Measurements from ENCODE around the gene PRXL2B. TPM values are rescaled to one million over a fixed set of nuclear protein-coding genes. Genes with fewer than 3 reads are reported as not detected.
A peak's percentile ranks its signal among the peaks of the same experiment; 100 is the strongest.
"Not testable (repeated sequence)": the region's sequence is repeated elsewhere in the genome, so short reads cannot be mapped to it uniquely, and the experiment has no call there.

Gene PRXL2B
- total RNA-seq, 1 donor from 2014 or later, result 26.3 TPM

DNA sequence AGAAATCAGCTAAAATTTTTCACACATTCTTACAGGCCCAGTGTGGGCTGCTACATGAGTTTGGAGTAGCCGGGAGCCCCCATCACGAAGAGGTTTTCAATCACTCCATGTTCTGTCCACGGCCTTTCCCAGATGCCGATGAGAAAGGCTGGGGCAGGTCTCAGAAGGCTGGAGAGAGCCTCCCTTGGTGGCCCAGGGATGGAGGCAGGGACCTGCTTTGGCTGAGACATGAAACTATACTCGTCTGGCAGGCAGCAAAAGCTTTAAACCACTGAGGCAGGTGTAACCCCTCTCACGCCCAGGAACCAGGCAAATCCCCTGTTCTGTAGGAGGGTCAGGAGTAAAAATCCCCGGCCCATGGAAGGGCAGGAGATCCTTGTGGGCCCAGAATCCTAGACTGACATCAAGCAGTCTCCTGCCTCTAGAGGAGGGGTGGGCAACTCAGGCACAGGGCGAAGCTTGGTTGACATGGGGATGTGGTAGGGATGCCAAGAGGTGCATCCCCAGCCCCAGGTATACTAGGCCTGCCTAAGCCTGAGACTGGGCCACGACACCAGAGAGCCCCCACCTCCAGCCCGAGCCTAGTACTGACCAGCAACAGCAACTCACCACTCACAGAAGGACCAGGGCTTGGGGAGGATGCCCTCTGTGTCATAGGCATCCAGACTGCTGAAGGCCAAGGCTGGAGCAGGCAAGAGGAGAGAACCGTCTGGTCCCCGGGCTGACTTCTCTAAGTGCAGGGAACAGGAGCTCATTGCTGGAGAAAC is 37.2 kb downstream of the PRXL2B start:
- Histone ChIP-seq H3K4me3 (no peak overlapping the region), H3K27ac (no peak overlapping the region), H3K36me3 (no peaks in the 10 kb centered on the region), H3K4me1 (no peaks in the 10 kb centered on the region), H3K9me3 (no peaks in the 10 kb centered on the region), H3K27me3 (ENCODE audit: low read depth) (peaks cover 28% of the 10 kb centered on the region)
- peak; percentile 30 for DNase-seq
- ATAC-seq, result peak in 1 of 2 donors; percentile 13
- TF ChIP-seq, protein P1, sequence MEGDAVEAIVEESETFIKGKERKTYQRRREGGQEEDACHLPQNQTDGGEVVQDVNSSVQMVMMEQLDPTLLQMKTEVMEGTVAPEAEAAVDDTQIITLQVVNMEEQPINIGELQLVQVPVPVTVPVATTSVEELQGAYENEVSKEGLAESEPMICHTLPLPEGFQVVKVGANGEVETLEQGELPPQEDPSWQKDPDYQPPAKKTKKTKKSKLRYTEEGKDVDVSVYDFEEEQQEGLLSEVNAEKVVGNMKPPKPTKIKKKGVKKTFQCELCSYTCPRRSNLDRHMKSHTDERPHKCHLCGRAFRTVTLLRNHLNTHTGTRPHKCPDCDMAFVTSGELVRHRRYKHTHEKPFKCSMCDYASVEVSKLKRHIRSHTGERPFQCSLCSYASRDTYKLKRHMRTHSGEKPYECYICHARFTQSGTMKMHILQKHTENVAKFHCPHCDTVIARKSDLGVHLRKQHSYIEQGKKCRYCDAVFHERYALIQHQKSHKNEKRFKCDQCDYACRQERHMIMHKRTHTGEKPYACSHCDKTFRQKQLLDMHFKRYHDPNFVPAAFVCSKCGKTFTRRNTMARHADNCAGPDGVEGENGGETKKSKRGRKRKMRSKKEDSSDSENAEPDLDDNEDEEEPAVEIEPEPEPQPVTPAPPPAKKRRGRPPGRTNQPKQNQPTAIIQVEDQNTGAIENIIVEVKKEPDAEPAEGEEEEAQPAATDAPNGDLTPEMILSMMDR (IDR thresholded peaks at IDR 0.05), result no peak
- intact Hi-C loops (cut with DNase I), result no loop called here

DNA sequence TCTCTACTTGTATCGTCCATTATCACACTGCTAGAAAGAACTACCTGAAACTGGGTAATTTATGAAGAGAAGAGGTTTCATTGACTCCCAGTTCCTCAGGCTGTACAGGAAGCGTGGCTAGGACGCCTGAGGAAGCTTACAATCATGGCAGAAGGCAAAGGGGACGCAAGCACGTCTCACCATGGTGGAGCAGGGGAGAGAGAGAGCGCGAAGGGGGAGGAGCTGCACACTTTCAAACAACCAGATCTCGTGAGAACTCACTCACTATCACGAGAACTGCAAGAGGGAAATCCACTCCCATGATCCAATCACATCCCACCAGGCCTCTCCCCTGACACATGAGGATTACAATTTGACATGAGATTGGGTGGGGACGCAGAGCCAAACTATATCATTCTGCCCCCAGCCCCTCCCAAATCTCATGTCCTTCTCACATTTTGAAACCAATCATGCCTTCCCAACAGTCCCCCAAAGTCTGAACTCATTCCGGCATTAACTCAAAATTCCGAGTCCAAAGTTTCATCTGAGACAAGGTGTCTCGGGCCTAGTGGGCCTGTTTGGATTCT is 38.2 kb downstream of the PRXL2B start:
- no peaks in the 10 kb centered on the region for H3K9me3 ChIP-seq
- ATAC-seq (no peak), DNase-seq (no peak)
- no peak overlapping the region for H3K4me3 ChIP-seq
- peaks cover 38% of the 10 kb centered on the region for H3K27me3 ChIP-seq (ENCODE audit: low read depth)
- TF ChIP-seq, protein P1 (IDR thresholded peaks at IDR 0.05), result no peak
- H3K36me3 ChIP-seq, result no peaks in the 10 kb centered on the region
- H3K4me1 ChIP-seq, result no peaks in the 10 kb centered on the region
- intact Hi-C loops (cut with DNase I), result no loop called here
- no peak overlapping the region for H3K27ac ChIP-seq

DNA sequence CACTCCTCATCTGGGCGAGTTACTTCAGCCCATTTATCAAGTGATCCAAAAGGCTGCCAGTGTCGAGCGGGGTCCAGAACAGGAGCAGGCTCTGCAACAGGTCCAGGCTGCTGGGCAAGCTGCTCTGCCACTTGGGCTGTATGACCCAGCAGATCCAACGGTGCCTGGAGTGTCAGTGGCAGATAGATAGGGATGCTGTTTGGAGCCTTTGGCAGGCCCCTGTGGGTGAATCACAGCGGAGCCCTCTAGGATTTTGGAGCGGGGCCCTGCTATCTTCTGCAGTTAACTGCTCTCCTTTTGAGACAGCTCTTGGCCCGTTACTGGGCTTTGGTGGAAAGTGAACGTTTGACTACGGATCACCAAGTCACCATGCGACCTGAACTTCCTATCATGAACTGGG is 38.7 kb downstream of the PRXL2B start:
- no peak overlapping the region for H3K27ac ChIP-seq
- intact Hi-C loops (cut with DNase I), result no loop called here
- TF ChIP-seq, protein P1 (IDR thresholded peaks at IDR 0.05), result no peak
- ATAC-seq, result no peak
- no peak for DNase-seq
- no peak overlapping the region for H3K4me3 ChIP-seq
- no peaks in the 10 kb centered on the region for H3K36me3 ChIP-seq
- no peaks in the 10 kb centered on the region for H3K4me1 ChIP-seq
- H3K27me3 ChIP-seq (ENCODE audit: low read depth), result peaks cover 41% of the 10 kb centered on the region
- no peaks in the 10 kb centered on the region for H3K9me3 ChIP-seq

DNA sequence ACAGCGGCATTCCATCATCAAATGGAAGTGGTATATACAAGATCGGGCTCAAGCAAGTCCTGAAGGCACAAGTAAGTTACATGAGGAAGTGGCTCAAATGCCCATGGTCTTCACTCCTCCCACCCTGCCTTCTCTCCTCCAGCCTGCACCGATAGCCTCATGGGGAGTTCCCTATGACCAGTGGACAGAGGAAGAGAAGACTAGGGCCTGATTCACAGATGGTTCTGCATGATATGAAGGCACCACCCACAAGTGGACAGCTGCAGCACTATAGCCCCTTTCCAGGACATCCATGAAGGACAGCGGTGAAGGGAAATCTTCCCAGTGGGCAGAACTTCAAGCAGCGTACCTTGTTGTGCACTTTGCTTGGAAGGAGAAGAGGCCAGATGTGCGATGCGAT is 39.2 kb downstream of the PRXL2B start:
- H3K4me3 ChIP-seq; H3K4me1 ChIP-seq; intact Hi-C loops (cut with DNase I); H3K9me3 ChIP-seq; DNase-seq; H3K36me3 ChIP-seq; H3K27ac ChIP-seq; ATAC-seq: not testable (repeated sequence)
- H3K27me3 ChIP-seq (ENCODE audit: low read depth), result peaks cover 41% of the 10 kb centered on the region

DNA sequence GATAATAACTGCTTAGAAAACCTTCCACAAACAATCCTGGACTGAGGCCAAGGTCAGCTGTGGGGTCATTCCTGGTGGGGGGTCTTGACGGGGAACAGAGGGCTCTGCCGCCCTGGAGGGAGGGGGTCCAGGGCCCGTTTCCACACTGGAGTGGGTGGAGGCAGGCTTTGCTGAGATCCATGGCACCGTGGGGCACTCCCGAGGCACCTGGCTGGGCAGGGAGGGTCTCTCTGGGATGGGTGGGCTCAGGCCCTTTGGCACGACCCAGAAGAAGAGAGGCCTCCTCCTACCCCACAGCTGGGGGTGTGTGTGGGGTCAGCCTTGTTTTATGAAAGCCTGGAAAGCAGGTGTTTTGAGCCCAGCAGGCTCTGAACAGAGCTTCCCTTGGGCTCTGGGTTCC is 41.2 kb downstream of the PRXL2B start:
- intact Hi-C loops (cut with DNase I), result no loop called here
- TF ChIP-seq, protein P1 (IDR thresholded peaks at IDR 0.05), result no peak
- Histone ChIP-seq H3K27ac (no peak overlapping the region), H3K36me3 (no peaks in the 10 kb centered on the region), H3K4me3 (no peak overlapping the region), H3K27me3 (ENCODE audit: low read depth) (peaks cover 57% of the 10 kb centered on the region), H3K9me3 (no peaks in the 10 kb centered on the region), H3K4me1 (no peaks in the 10 kb centered on the region)
- DNase-seq, result peak; percentile 32
- ATAC-seq, result no peak

Data from lower lobe of right lung (tissue), 2 donors.